ENCODE data around the gene GNAI3.

Gene GNAI3

GRCh38 chr1:109548321-109549267 is at the start of gene GNAI3:
Gene GNAI3, plus strand, starts transcription at chr1:109548615. Its CDS starts 106 bp downstream, at chr1:109548721.
- DNase-seq (ENCODE audit: low read depth in 1 of 2, low spot score in 1 of 2) = peak; percentile 89 to 94

GRCh38 chr1:109499081-109499480 is 49.3 kb upstream of the GNAI3 start:
- no peak for DNase-seq (ENCODE audit: low read depth in 1 of 2, low spot score in 1 of 2)

- DNase-seq (ENCODE audit: low read depth in 1 of 2, low spot score in 1 of 2) = no peak
These were observed 48.5 kb upstream of the GNAI3 start for GRCh38 chr1:109499661-109500536.

- DNase-seq (ENCODE audit: low read depth in 1 of 2, low spot score in 1 of 2) = no peak
These were observed 47.5 kb upstream of the GNAI3 start for GRCh38 chr1:109500941-109501381.

- no peak for DNase-seq (ENCODE audit: low read depth in 1 of 2, low spot score in 1 of 2)
These were observed 46.6 kb upstream of the GNAI3 start for GRCh38 chr1:109501644-109502363.

GRCh38 chr1:109502364-109502851 is 46.0 kb upstream of the GNAI3 start:
- peak in 1 of 2 donors; percentile 43 for DNase-seq (ENCODE audit: low read depth in 1 of 2, low spot score in 1 of 2)

- DNase-seq (ENCODE audit: low read depth in 1 of 2, low spot score in 1 of 2) = no peak
These were observed 44.5 kb upstream of the GNAI3 start for GRCh38 chr1:109503935-109504334.

GRCh38 chr1:109504974-109505373 is 43.4 kb upstream of the GNAI3 start:
- DNase-seq (ENCODE audit: low read depth in 1 of 2, low spot score in 1 of 2) = no peak

GRCh38 chr1:109508001-109508872 is 40.2 kb upstream of the GNAI3 start:
- DNase-seq (ENCODE audit: low read depth in 1 of 2, low spot score in 1 of 2) = no peak

GRCh38 chr1:109508873-109509175 is 39.6 kb upstream of the GNAI3 start:
- DNase-seq (ENCODE audit: low read depth in 1 of 2, low spot score in 1 of 2) = no peak

GRCh38 chr1:109509176-109510134 is 39.0 kb upstream of the GNAI3 start, which contains the start of gene AMIGO1:
Gene AMIGO1, minus strand, starts transcription at chr1:109509727. Its CDS starts 815 bp downstream, at chr1:109508912.
- DNase-seq (ENCODE audit: low read depth in 1 of 2, low spot score in 1 of 2) = peak; percentile 36 to 50

GRCh38 chr1:109513110-109513710 is 35.2 kb upstream of the GNAI3 start:
- no peak for DNase-seq (ENCODE audit: low read depth in 1 of 2, low spot score in 1 of 2)

GRCh38 chr1:109514846-109515245 is 33.6 kb upstream of the GNAI3 start:
- no peak for DNase-seq (ENCODE audit: low read depth in 1 of 2, low spot score in 1 of 2)

GRCh38 chr1:109516872-109517271 is 31.5 kb upstream of the GNAI3 start:
- no peak for DNase-seq (ENCODE audit: low read depth in 1 of 2, low spot score in 1 of 2)

GRCh38 chr1:109517337-109517736 is 31.1 kb upstream of the GNAI3 start:
- no peak for DNase-seq (ENCODE audit: low read depth in 1 of 2, low spot score in 1 of 2)

- no peak for DNase-seq (ENCODE audit: low read depth in 1 of 2, low spot score in 1 of 2)
These were observed 27.1 kb upstream of the GNAI3 start for GRCh38 chr1:109521002-109521951.

GRCh38 chr1:109522026-109522425 is 26.4 kb upstream of the GNAI3 start:
- no peak for DNase-seq (ENCODE audit: low read depth in 1 of 2, low spot score in 1 of 2)
